Activated naive CD8-positive, alpha-beta T cell (primary cell): Measurements from ENCODE around the gene DPYSL4.

Experiments
- H3K27ac Mint-ChIP-seq: one replicate; pipeline ENCODE4 v1.8.0; 2021; ENCODE audit warnings: mixed read lengths
- H3K27me3 Mint-ChIP-seq: one replicate; pipeline ENCODE4 v1.8.0; 2021; ENCODE audit warnings: mixed read lengths
- H3K36me3 Mint-ChIP-seq: one replicate; pipeline ENCODE4 v1.8.0; 2021; ENCODE audit warnings: mixed read lengths
- H3K4me1 Mint-ChIP-seq: one replicate; pipeline ENCODE4 v1.8.0; 2021; ENCODE audit warnings: low read depth, mixed read lengths
- H3K4me3 Mint-ChIP-seq: one replicate; pipeline ENCODE4 v1.8.0; 2021; ENCODE audit warnings: mild to moderate bottlenecking, mixed read lengths
- H3K9me3 Mint-ChIP-seq: one replicate; pipeline ENCODE4 v1.8.0; 2021; ENCODE audit warnings: low read depth, mixed read lengths

DPYSL4 gene

GRCh38 chr10:132166216-132166950, 20.4 kb upstream of the DPYSL4 start:
- Mint-ChIP-seq H3K36me3 (no peaks in the 10 kb centered on the region), H3K9me3 (no peaks in the 10 kb centered on the region), H3K27ac (no peak overlapping the region), H3K4me1 (peaks cover 18% of the 10 kb centered on the region), H3K27me3 (no peaks in the 10 kb centered on the region), H3K4me3 (no peak overlapping the region)

- peaks cover 14% of the 10 kb centered on the region for H3K4me1 Mint-ChIP-seq
- no peak overlapping the region for H3K4me3 Mint-ChIP-seq
- H3K9me3 Mint-ChIP-seq: no peaks in the 10 kb centered on the region
- H3K27ac Mint-ChIP-seq: no peak overlapping the region
- H3K36me3 Mint-ChIP-seq: no peaks in the 10 kb centered on the region
- no peaks in the 10 kb centered on the region for H3K27me3 Mint-ChIP-seq
These were observed 19.6 kb upstream of the DPYSL4 start for GRCh38 chr10:132167041-132167674.

GRCh38 chr10:132167976-132168375, 18.8 kb upstream of the DPYSL4 start:
- Mint-ChIP-seq H3K27me3 (no peaks in the 10 kb centered on the region), H3K9me3 (no peaks in the 10 kb centered on the region), H3K4me3 (no peak overlapping the region), H3K27ac (no peak overlapping the region), H3K36me3 (no peaks in the 10 kb centered on the region), H3K4me1 (peaks cover 8% of the 10 kb centered on the region)

- no peak overlapping the region for H3K27ac Mint-ChIP-seq
- peaks cover 11% of the 10 kb centered on the region for H3K4me1 Mint-ChIP-seq
- H3K27me3 Mint-ChIP-seq: no peaks in the 10 kb centered on the region
- H3K36me3 Mint-ChIP-seq: no peaks in the 10 kb centered on the region
- no peaks in the 10 kb centered on the region for H3K9me3 Mint-ChIP-seq
- H3K4me3 Mint-ChIP-seq: no peak overlapping the region
These were observed 18.1 kb upstream of the DPYSL4 start for GRCh38 chr10:132168571-132169030.

GRCh38 chr10:132169031-132169765, 17.6 kb upstream of the DPYSL4 start:
- Mint-ChIP-seq H3K9me3 (no peaks in the 10 kb centered on the region), H3K4me3 (no peak overlapping the region), H3K4me1 (peaks cover 9% of the 10 kb centered on the region), H3K27ac (no peak overlapping the region), H3K27me3 (no peaks in the 10 kb centered on the region), H3K36me3 (no peaks in the 10 kb centered on the region)

- peaks cover 5% of the 10 kb centered on the region for H3K4me1 Mint-ChIP-seq
These were observed 16.8 kb upstream of the DPYSL4 start for GRCh38 chr10:132169766-132170560.

GRCh38 chr10:132170561-132171361, 16.0 kb upstream of the DPYSL4 start:
- H3K36me3 Mint-ChIP-seq: no peaks in the 10 kb centered on the region
- H3K27ac Mint-ChIP-seq: no peak overlapping the region
- no peaks in the 10 kb centered on the region for H3K9me3 Mint-ChIP-seq
- peaks cover 5% of the 10 kb centered on the region for H3K4me1 Mint-ChIP-seq
- no peak overlapping the region for H3K4me3 Mint-ChIP-seq
- H3K27me3 Mint-ChIP-seq: no peaks in the 10 kb centered on the region

More at GRCh38 chr10:132169766-132170560, 16.8 kb upstream of the DPYSL4 start:
- Mint-ChIP-seq H3K27me3 (no peaks in the 10 kb centered on the region), H3K36me3 (no peaks in the 10 kb centered on the region), H3K4me3 (no peak overlapping the region), H3K27ac (no peak overlapping the region), H3K9me3 (no peaks in the 10 kb centered on the region)

GRCh38 chr10:132172091-132173066, 14.4 kb upstream of the DPYSL4 start:
- Mint-ChIP-seq H3K36me3 (no peaks in the 10 kb centered on the region), H3K4me3 (no peak overlapping the region), H3K4me1 (peaks cover 7% of the 10 kb centered on the region), H3K9me3 (no peaks in the 10 kb centered on the region), H3K27me3 (peaks cover 10% of the 10 kb centered on the region), H3K27ac (no peak overlapping the region)

- Mint-ChIP-seq H3K9me3 (no peaks in the 10 kb centered on the region), H3K4me3 (no peak overlapping the region), H3K27ac (peak overlapping the region; percentile 55), H3K27me3 (peaks cover 18% of the 10 kb centered on the region), H3K36me3 (no peaks in the 10 kb centered on the region), H3K4me1 (peaks cover 7% of the 10 kb centered on the region)
These were observed 13.6 kb upstream of the DPYSL4 start for GRCh38 chr10:132173185-132173584.

- H3K27ac Mint-ChIP-seq: no peak overlapping the region
- no peaks in the 10 kb centered on the region for H3K36me3 Mint-ChIP-seq
- no peaks in the 10 kb centered on the region for H3K9me3 Mint-ChIP-seq
- peaks cover 7% of the 10 kb centered on the region for H3K4me1 Mint-ChIP-seq
- H3K4me3 Mint-ChIP-seq: no peak overlapping the region
- peaks cover 23% of the 10 kb centered on the region for H3K27me3 Mint-ChIP-seq
These were observed 12.5 kb upstream of the DPYSL4 start for GRCh38 chr10:132174237-132174636.

GRCh38 chr10:132175408-132175807, 11.3 kb upstream of the DPYSL4 start:
- Mint-ChIP-seq H3K27me3 (peaks cover 24% of the 10 kb centered on the region), H3K27ac (no peak overlapping the region), H3K4me1 (peaks cover 7% of the 10 kb centered on the region), H3K9me3 (no peaks in the 10 kb centered on the region), H3K4me3 (no peak overlapping the region), H3K36me3 (no peaks in the 10 kb centered on the region)

GRCh38 chr10:132175907-132176581, 10.7 kb upstream of the DPYSL4 start:
- peaks cover 7% of the 10 kb centered on the region for H3K4me1 Mint-ChIP-seq
- H3K9me3 Mint-ChIP-seq: no peaks in the 10 kb centered on the region
- no peaks in the 10 kb centered on the region for H3K36me3 Mint-ChIP-seq
- peaks cover 24% of the 10 kb centered on the region for H3K27me3 Mint-ChIP-seq
- no peak overlapping the region for H3K27ac Mint-ChIP-seq
- H3K4me3 Mint-ChIP-seq: no peak overlapping the region
